ENCODE measurements around the gene OPTN. TPM values are rescaled to one million over a fixed set of nuclear protein-coding genes. Genes with fewer than 3 reads are reported as not detected.
"Not testable (repeated sequence)": the region's sequence is repeated elsewhere in the genome, so short reads cannot be mapped to it uniquely, and the experiment has no call there.

Gene OPTN
- total and polyA plus RNA-seq, 5 experiments from 2014 or later = 25.8 to 52.1 (median 35.1) TPM

DNA sequence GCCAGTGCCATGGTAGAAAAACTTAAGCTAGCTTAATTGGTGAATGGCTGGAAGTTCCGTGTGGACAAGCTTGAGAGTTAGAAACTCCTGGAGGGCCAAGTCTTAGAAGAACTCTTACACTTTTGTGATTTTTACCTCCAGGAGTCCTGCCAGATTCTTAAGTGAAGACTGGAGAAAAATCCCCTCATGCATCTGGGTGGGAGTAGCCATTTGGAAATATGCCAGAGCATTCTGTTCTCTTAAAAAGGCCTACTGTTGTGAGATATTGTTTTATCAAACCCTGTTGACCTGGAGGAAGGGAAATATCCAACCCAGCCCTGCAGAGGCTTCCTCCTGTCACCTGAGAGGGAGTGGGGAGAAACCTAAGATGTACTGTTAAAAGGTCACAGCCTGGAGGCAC is 43.8 kb downstream of the OPTN start:
- Mint-ChIP-seq H3K27ac (no peak overlapping the region), H3K9me3 (peaks cover 9 to 45% (median 19%) of the 10 kb centered on the region in 9 donors), H3K27me3 (no peaks in the 10 kb centered on the region), H3K4me1 (no peaks in the 10 kb centered on the region), H3K4me3 (no peak overlapping the region), H3K36me3 (peaks cover 34 to 49% (median 36%) of the 10 kb centered on the region in 3 donors)
- ATAC-seq (no peak), DNase-seq (no peak)
- POLR2A ChIA-PET = no interaction called here

DNA sequence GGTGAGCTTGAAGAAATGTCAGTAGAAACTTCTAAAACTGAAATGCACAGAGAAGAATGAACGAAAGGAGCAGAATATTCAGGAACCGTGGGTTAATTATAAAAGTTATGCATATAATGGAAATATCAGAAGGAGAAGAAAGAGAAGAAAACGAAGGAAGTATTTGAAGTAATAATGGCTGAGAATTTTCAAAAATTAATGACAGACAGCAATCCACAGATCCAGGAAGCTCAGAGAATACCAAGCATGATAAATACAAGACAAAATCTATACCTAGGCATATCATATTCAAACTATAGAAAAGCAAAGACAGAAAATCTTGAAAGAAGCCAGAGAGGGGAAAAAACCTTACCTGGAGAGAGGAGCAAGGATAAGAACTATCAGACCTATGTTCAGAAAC is 44.9 kb downstream of the OPTN start:
- H3K4me3 Mint-ChIP-seq = no peak overlapping the region
- peaks cover 29 to 45% (median 33%) of the 10 kb centered on the region in 3 donors for H3K36me3 Mint-ChIP-seq
- POLR2A ChIA-PET = no interaction called here
- DNase-seq (no peak), ATAC-seq (no peak)
- no peaks in the 10 kb centered on the region for H3K27me3 Mint-ChIP-seq
- H3K9me3 Mint-ChIP-seq = peaks cover 9 to 55% (median 20%) of the 10 kb centered on the region in 9 donors
- H3K4me1 Mint-ChIP-seq = no peaks in the 10 kb centered on the region
- H3K27ac Mint-ChIP-seq = no peak overlapping the region

DNA sequence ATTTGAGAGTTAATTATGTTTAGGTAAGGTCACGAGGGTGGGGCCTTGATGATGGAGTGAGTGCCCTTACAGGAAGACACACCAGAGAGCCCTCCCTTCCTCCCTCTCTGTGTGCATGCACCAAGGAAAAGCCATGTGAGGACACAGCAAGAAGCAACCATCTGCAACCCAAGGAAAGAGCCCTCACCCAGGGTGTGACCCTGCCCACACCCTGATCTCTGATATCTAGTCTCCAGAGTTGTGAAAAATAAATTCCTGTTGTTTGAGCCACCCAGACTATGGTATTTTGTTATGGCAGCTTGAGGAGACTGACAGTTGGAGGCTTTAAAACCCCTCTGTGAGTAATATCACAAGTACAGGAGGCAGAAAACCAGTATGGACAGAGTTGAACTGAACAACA is 46.4 kb downstream of the OPTN start:
- Mint-ChIP-seq H3K4me3 (no peak overlapping the region), H3K27me3 (no peaks in the 10 kb centered on the region), H3K4me1 (no peaks in the 10 kb centered on the region), H3K36me3 (peaks cover 16 to 29% (median 28%) of the 10 kb centered on the region in 3 donors), H3K27ac (no peak overlapping the region), H3K9me3 (peaks cover 9 to 68% (median 23%) of the 10 kb centered on the region in 9 donors)
- DNase-seq = no peak
- no peak for ATAC-seq
- POLR2A ChIA-PET = no interaction called here

DNA sequence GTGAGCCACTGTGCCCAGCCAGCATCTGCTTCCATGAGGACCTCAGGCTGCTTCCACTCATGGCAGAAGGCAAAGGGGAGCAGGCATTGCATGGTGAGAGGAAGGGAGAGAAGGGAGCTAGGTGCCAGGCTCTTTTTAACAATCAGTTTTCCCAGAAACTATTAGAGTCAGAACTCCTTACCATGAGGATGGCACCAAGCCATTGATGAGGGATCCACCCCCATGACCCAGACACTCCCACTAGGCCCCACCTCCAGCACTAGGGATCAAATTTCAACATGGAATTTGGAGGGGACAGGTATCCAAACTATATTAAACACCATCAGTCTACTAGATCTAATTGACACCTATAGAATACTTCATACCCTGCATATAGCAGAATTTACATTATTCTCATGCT is 47.2 kb downstream of the OPTN start:
- Mint-ChIP-seq H3K27me3 (no peaks in the 10 kb centered on the region), H3K27ac (no peak overlapping the region), H3K36me3 (peaks cover 15 to 29% (median 28%) of the 10 kb centered on the region in 3 donors), H3K9me3 (peaks cover 9 to 68% (median 23%) of the 10 kb centered on the region in 9 donors), H3K4me3 (no peak overlapping the region), H3K4me1 (no peaks in the 10 kb centered on the region)
- DNase-seq (no peak), ATAC-seq (no peak)
- POLR2A ChIA-PET = no interaction called here

DNA sequence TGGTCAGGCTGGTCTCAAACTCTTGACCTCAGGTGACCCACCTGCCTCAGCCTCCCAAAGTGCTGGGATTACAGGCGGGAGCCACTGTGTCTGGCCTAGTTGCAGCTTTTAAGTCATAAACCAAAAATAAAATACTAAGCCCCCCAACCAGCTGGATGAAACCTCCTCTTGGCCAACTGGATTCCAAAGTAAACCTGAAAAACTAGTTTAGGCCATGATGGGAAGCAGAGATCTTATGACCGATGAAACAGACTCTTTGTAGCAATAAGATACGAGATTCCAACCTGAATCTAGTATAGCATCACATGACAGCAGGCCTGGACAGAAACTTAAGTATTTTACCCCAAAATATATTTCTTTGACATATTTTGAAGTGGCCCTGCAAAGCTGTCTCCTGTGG is 52.3 kb downstream of the OPTN start:
- peaks cover 0 to 9% (median 3%) of the 10 kb centered on the region in 5 donors for H3K27me3 Mint-ChIP-seq
- no peaks in the 10 kb centered on the region for H3K4me1 Mint-ChIP-seq
- peaks cover 0 to 11% (median 6%) of the 10 kb centered on the region in 3 donors for H3K36me3 Mint-ChIP-seq
- DNase-seq (no peak), ATAC-seq (no peak)
- no peak overlapping the region for H3K27ac Mint-ChIP-seq
- POLR2A ChIA-PET = no interaction called here
- peaks cover 0 to 32% (median 7%) of the 10 kb centered on the region in 9 donors for H3K9me3 Mint-ChIP-seq
- H3K4me3 Mint-ChIP-seq = no peak overlapping the region

DNA sequence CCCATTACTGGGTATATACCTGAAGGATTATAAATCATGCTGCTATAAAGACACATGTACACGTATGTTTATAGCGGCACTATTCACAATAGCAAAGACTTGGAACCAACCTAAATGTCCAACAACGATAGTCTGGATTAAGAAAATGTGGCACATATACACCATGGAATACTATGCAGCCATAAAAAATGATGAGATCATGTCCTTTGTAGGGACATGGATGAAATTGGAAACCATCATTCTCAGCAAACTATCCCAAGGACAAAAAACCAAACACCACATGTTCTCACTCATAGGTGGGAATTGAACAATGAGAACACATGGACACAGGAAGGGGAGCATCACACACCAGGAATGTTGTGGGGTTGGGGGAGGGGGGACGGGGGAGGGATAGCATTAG is 55.9 kb downstream of the OPTN start:
- POLR2A ChIA-PET, H3K36me3 Mint-ChIP-seq, DNase-seq, H3K4me3 Mint-ChIP-seq, ATAC-seq, H3K27ac Mint-ChIP-seq, H3K4me1 Mint-ChIP-seq, H3K9me3 Mint-ChIP-seq: not testable (repeated sequence)
- H3K27me3 Mint-ChIP-seq = peaks cover 0 to 12% (median 4%) of the 10 kb centered on the region in 5 donors

DNA sequence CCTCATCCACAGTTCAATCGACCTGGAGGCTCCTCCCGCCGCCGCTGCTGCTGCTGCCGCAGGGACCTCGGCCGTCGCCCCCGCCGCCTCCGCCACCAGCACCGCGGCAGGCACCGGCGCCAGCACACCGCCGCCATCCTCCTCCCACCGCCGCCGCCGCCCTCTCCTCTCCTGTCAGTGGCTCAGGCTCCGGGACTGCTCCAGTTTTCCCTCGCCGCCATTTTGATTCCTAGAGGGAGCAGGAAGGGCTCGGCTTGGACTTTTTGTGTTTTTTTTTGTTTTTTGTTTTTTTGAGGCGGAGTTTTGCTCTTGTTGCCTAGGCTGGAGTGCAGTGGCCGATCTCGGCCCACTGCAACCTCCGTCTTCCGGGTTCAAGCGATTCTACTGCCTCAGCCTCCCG is 58.4 kb downstream of the OPTN start:
- POLR2A ChIA-PET = no interaction called here
- DNase-seq (peak in 2 of 10 donors; percentile 19 to 33), ATAC-seq (no peak)
- peak overlapping the region; percentile 5 to 88 (median 82) for H3K27ac Mint-ChIP-seq
- peaks cover 3 to 12% (median 4%) of the 10 kb centered on the region in 5 donors for H3K27me3 Mint-ChIP-seq
- H3K36me3 Mint-ChIP-seq = peaks cover 0 to 5% (median 4%) of the 10 kb centered on the region in 3 donors
- H3K4me1 Mint-ChIP-seq = peaks cover 11 to 18% (median 14%) of the 10 kb centered on the region in 4 donors
- H3K4me3 Mint-ChIP-seq = peak overlapping the region; percentile 30 to 86 (median 64)
- peaks cover 0 to 3% (median 0%) of the 10 kb centered on the region in 9 donors for H3K9me3 Mint-ChIP-seq

DNA sequence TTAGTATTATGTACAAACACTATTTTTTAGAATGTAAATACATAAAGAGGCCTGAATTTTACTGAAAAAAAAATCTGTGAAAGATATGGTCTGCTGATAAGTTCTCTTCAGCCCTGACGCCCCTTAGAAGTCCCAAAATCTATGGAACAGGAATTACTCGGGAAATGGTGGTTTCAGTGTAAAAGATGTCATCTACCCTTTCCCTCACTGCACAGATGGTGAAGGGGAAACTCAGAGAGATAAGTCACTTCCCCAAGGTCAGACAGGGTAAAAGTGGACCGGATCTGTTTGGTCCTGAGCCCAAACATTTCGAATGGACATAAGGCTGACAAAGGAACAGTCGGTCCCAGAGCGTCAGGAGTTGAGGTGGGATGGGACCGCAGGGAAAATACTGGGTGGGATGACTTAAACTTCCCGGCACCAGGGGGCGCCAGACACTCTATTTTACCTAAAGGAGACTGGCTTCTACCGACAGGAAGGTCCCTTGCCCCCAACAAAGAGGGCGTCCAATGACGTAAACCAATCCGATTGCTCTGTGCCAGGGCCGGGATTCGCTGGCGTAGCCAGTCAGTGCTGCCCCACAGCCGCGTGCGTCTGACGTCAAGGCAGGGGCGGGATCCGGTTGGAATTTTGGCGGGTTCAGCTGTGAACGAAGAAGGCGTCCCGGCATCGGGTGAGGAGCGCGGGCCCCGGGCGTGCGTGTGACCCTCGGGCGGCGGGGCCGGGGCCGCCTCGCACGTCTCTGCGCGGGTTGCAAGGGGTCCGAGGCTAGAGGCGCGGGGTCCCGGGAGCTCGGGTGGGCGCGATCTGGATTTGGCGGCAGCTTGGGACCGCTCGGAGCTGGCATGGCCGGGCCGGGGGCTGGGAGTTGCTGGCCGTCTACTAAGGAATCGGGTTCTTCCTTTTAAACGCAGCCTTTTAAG is 61.2 kb downstream of the OPTN start, which contains the start of gene MCM10:
MCM10 (plus strand) TSS at position 625 of the 923 bp plus-strand sequence. CDS start 2,645 bp downstream, outside the sequence.
- H3K4me3 Mint-ChIP-seq = peak within 1 kb of the TSS; percentile 80 to 93 (median 90)
- peaks cover 11 to 18% (median 14%) of the 10 kb centered on the region in 4 donors for H3K4me1 Mint-ChIP-seq
- H3K27me3 Mint-ChIP-seq = peaks cover 0 to 12% (median 3%) of the 10 kb centered on the region in 5 donors
- ATAC-seq = peak; percentile 99 to 100
- H3K9me3 Mint-ChIP-seq = no peaks in the 10 kb centered on the region
- peak within 1 kb of the TSS in 9 of 10 donors; percentile 36 to 94 (median 83) for H3K27ac Mint-ChIP-seq
- peak; percentile 88 to 99 (median 96) for DNase-seq
- POLR2A ChIA-PET = interaction anchor here (0.5 to 2.4 kb wide), 5 partner anchors 52 to 816 kb away, joined by 4 to 16 read pairs (median 4); partner anchors contain the start of gene PHYH
- no peaks in the 10 kb centered on the region for H3K36me3 Mint-ChIP-seq

DNA sequence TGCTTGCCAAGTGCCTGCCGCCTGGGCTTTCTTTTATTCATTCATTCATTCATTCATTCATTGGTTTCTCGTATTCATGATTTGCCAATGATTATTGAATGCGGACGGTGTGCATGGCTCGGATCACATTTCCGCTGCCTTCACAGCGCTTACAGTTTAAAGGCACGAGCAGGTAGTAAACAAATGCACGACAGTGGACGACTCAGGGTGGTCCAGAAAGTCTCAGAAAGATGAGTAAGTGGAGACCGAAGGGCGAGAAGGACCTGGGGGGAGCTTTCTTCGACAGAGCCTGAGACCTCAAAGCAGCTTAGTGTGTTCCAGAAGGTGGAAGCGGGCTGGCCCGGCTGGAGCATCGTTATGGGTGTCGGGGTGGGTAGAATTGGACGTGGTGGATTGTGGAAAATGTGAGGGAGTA is 61.9 kb downstream of the OPTN start:
- Mint-ChIP-seq H3K27me3 (peaks cover 0 to 12% (median 3%) of the 10 kb centered on the region in 5 donors), H3K9me3 (no peaks in the 10 kb centered on the region), H3K36me3 (no peaks in the 10 kb centered on the region), H3K4me1 (peaks cover 11 to 18% (median 14%) of the 10 kb centered on the region in 4 donors), H3K4me3 (peak overlapping the region; percentile 71 to 93 (median 90)), H3K27ac (peak overlapping the region in 4 of 10 donors; percentile 45 to 85 (median 51))
- DNase-seq (peak in 1 of 10 donors; percentile 4), ATAC-seq (no peak)
- POLR2A ChIA-PET = interaction anchor here (0.5 to 2.4 kb wide), 6 partner anchors 53 to 817 kb away, joined by 4 to 16 read pairs (median 4); partner anchors contain the start of gene PHYH

DNA sequence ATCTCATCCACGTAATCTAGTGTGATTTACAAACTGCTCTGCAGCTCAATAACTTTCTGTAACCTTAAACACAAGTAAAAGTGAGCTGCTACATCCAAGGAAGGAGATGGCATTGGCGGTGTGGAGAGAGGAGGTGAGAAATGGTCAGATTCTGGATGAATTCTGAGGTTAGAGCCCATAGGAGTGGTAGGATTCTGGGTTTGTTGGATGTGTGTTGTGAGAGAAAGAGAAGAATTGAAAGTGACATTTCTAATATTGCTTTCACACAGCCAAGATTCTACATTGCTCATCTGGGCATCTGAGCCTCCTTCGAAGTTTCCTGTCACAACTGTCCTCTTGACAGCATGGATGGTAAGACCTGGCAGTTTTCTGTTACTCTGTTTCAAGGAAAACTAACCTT is 63.9 kb downstream of the OPTN start:
- Mint-ChIP-seq H3K4me3 (no peak overlapping the region), H3K4me1 (peaks cover 11 to 18% (median 13%) of the 10 kb centered on the region in 4 donors), H3K27ac (no peak overlapping the region), H3K9me3 (no peaks in the 10 kb centered on the region), H3K27me3 (peaks cover 0 to 4% (median 0%) of the 10 kb centered on the region in 5 donors), H3K36me3 (no peaks in the 10 kb centered on the region)
- ATAC-seq = no peak
- POLR2A ChIA-PET = no interaction called here
- DNase-seq = no peak

DNA sequence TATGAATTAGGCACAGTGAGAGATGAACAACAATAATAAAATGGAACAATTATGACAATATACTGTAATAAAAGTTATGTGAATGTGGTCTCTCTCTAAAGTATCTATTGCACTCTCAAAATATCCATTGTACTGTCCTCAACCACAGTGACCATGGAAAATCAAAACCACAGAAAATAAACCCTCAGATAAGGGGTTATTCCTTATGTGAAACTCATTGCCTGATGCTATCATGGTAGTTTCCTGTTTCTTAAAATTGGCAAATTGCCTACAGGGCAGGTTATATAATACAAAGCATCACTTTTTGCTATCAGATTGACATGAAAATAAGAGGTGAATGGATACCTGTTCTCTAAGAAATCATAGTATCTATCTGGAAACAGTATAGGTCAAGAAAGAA is 65.2 kb downstream of the OPTN start:
- peaks cover 11 to 18% (median 13%) of the 10 kb centered on the region in 4 donors for H3K4me1 Mint-ChIP-seq
- H3K36me3 Mint-ChIP-seq = no peaks in the 10 kb centered on the region
- no peak overlapping the region for H3K4me3 Mint-ChIP-seq
- H3K9me3 Mint-ChIP-seq = no peaks in the 10 kb centered on the region
- DNase-seq (no peak), ATAC-seq (no peak)
- no peak overlapping the region for H3K27ac Mint-ChIP-seq
- POLR2A ChIA-PET = no interaction called here
- peaks cover 0 to 4% (median 0%) of the 10 kb centered on the region in 5 donors for H3K27me3 Mint-ChIP-seq

DNA sequence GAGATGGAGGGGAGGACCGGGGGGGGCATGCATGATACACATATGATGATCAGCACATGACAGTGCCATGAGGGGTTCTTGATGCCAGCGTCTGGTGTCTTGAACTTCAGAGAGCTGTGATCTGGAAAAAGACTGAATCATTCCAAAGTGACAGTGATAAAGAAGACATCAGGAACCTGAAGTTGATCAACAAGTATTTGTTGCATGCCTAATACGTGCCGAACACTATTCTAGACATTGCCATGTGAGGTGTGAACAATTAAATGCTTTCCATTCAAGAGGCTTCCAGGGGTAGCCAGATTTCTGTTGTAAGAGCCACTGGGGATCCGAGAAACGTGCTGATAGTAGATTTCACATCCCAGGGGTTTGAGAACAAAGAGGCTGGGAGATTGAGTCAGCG is 67.6 kb downstream of the OPTN start:
- no peak overlapping the region for H3K27ac Mint-ChIP-seq
- POLR2A ChIA-PET = no interaction called here
- no peaks in the 10 kb centered on the region for H3K36me3 Mint-ChIP-seq
- ATAC-seq = no peak
- H3K27me3 Mint-ChIP-seq = no peaks in the 10 kb centered on the region
- no peak overlapping the region for H3K4me3 Mint-ChIP-seq
- H3K4me1 Mint-ChIP-seq = no peaks in the 10 kb centered on the region
- no peak for DNase-seq
- no peaks in the 10 kb centered on the region for H3K9me3 Mint-ChIP-seq

DNA sequence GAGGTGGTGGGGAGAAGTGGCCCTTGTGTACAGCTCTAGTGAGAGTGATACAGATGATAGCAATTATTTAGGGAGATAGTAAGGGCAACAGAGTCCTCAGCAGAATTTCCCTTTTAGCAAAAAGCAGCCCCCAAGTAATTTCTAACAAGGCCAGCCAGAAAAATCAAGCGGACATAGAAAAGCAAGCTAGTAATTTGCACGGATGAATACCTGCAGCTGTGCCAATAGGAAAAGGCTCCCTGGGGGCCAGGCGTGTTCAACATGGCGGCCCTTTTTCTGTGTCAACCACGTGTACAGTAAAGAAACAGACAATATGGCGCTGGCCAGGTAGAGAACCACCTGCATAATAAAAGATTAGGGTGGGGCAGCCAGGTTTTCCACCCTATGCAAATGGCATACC is 68.8 kb downstream of the OPTN start:
- Mint-ChIP-seq H3K9me3 (no peaks in the 10 kb centered on the region), H3K4me1 (no peaks in the 10 kb centered on the region), H3K27ac (no peak overlapping the region), H3K36me3 (no peaks in the 10 kb centered on the region), H3K27me3 (no peaks in the 10 kb centered on the region), H3K4me3 (no peak overlapping the region)
- POLR2A ChIA-PET = interaction anchor here (0.6 kb wide), 1 partner anchor 9 kb away, joined by 4 read pairs; no protein-coding TSS in a partner anchor
- ATAC-seq (no peak), DNase-seq (no peak)

All from naive thymus-derived CD8-positive, alpha-beta T cell (primary cell).